Amniotic epithelial cell (primary cell): Measurements from ENCODE around the gene TM4SF4.
A peak's percentile ranks its signal among the peaks of the same experiment; 100 is the strongest.

Experiments
- DNase-seq: peaks from one replicate; pipeline ENCODE4 v3.0.0-alpha.2; 2010; ENCODE audit warnings: low read depth

TM4SF4 gene

GRCh38 chr3:149486726-149487125 lies 12.2 kb downstream of the TM4SF4 start:
- DNase-seq, result no peak

GRCh38 chr3:149487598-149488197 lies 13.2 kb downstream of the TM4SF4 start:
- DNase-seq, result no peak

GRCh38 chr3:149489060-149489690 lies 14.7 kb downstream of the TM4SF4 start:
- no peak for DNase-seq

GRCh38 chr3:149490260-149490971 lies 15.9 kb downstream of the TM4SF4 start:
- no peak for DNase-seq

GRCh38 chr3:149493315-149494021 lies 19.0 kb downstream of the TM4SF4 start:
- no peak for DNase-seq

- peak; percentile 62 for DNase-seq
Measured at GRCh38 chr3:149494022-149494758, 19.7 kb downstream of the TM4SF4 start.

GRCh38 chr3:149494759-149495580 lies 20.5 kb downstream of the TM4SF4 start:
- DNase-seq, result peak; percentile 67

GRCh38 chr3:149495581-149496125 lies 21.2 kb downstream of the TM4SF4 start:
- no peak for DNase-seq

GRCh38 chr3:149496891-149497290 lies 22.4 kb downstream of the TM4SF4 start:
- no peak for DNase-seq

- DNase-seq, result no peak
Measured at GRCh38 chr3:149497966-149498670, 23.6 kb downstream of the TM4SF4 start.

GRCh38 chr3:149501524-149501923 lies 27.0 kb downstream of the TM4SF4 start:
- peak; percentile 79 for DNase-seq

GRCh38 chr3:149502438-149502837 lies 27.9 kb downstream of the TM4SF4 start:
- DNase-seq, result no peak

- DNase-seq, result no peak
Measured at GRCh38 chr3:149506540-149506939, 32.0 kb downstream of the TM4SF4 start.

GRCh38 chr3:149506965-149507364 lies 32.5 kb downstream of the TM4SF4 start:
- no peak for DNase-seq

GRCh38 chr3:149507491-149508324 lies 33.2 kb downstream of the TM4SF4 start:
- DNase-seq, result peak; percentile 75

- no peak for DNase-seq
Measured at GRCh38 chr3:149509526-149509925, 35.0 kb downstream of the TM4SF4 start.

GRCh38 chr3:149510480-149510879 lies 36.0 kb downstream of the TM4SF4 start:
- DNase-seq, result no peak

- DNase-seq, result no peak
Measured at GRCh38 chr3:149511040-149511626, 36.6 kb downstream of the TM4SF4 start.
